HEK293 (cell line): ENCODE measurements around the gene CCDC170.

Source experiments
- CTCF ChIA-PET: fragments of 350-600 bp; formaldehyde crosslinking; extraction: SDS; loops from one replicate; lab custom pipeline; 2021; ENCODE audit warnings: antibody characterized with exemption; lab: Yijun Ruan, JAX
- POLR2A ChIA-PET: fragments of 300-600 bp; formaldehyde crosslinking; extraction: SDS; loops from one replicate; lab custom pipeline; 2020; ENCODE audit warnings: antibody characterized with exemption, inconsistent platforms; lab: Yijun Ruan, JAX
- H3K27ac ChIP-seq: fragments of 200-500 bp; sonication (Bioruptor generic); 2 replicates; pipeline ENCODE4 v1.5.1; 2014; ENCODE audit warnings: low read depth, low read length, control low read depth, inconsistent platforms; ENCODE audit errors: extremely low read depth
- H3K36me3 ChIP-seq, 2 experiments: fragments of 200-500 bp in 1 of 2; sonication (Bioruptor generic) in 1 of 2; 1 replicate in 1 of 2; 2 replicates in 1 of 2; pipeline ENCODE4 v1.5.1; 2014 to 2017; ENCODE audit warnings: inconsistent platforms in 2 of 2, low read length in 2 of 2; ENCODE audit not compliant: control insufficient read depth in 2 of 2, insufficient read depth in 1 of 2
- H3K4me1 ChIP-seq: fragments of 200-500 bp; sonication (Bioruptor generic); 2 replicates; pipeline ENCODE4 v1.5.1; 2014; ENCODE audit warnings: mild to moderate bottlenecking, low read length, inconsistent platforms; ENCODE audit not compliant: control insufficient read depth, insufficient read depth
- H3K4me3 ChIP-seq: 2 replicates; pipeline ENCODE4 v1.5.1; 2011; ENCODE audit warnings: low read depth, mild to moderate bottlenecking, control low read depth, low read length, moderate library complexity
- H3K9me3 ChIP-seq: fragments of 200-500 bp; sonication (Bioruptor generic); 2 replicates; pipeline ENCODE4 v1.5.1; 2014; ENCODE audit warnings: low read depth, low read length, inconsistent platforms; ENCODE audit not compliant: control insufficient read depth, insufficient read depth
- ATF2 ChIP-seq: fragments of 450-650 bp; formaldehyde crosslinking; IDR thresholded peaks from 2 replicates; pipeline ENCODE4 v1.5.1; 2016; ENCODE audit warnings: missing biosample characterization, missing genetic modification characterization, low read depth
- FEZF1 ChIP-seq: fragments of 450-650 bp; formaldehyde crosslinking; IDR thresholded peaks from 2 replicates; pipeline ENCODE4 v1.5.1; 2016; ENCODE audit warnings: missing biosample characterization, missing genetic modification characterization
- KLF16 ChIP-seq: fragments of 450-650 bp; formaldehyde crosslinking; IDR thresholded peaks from 2 replicates; pipeline ENCODE4 v1.5.1; 2017; ENCODE audit warnings: missing biosample characterization, missing genetic modification characterization
- OVOL3 ChIP-seq: fragments of 450-650 bp; formaldehyde crosslinking; IDR thresholded peaks from 2 replicates; pipeline ENCODE4 v1.5.1; 2016; ENCODE audit warnings: missing biosample characterization, missing genetic modification characterization
- PRDM10 ChIP-seq: fragments of 450-650 bp; formaldehyde crosslinking; IDR thresholded peaks from 2 replicates; pipeline ENCODE4 v1.5.1; 2016; ENCODE audit warnings: missing biosample characterization, missing genetic modification characterization
- SETDB1 ChIP-seq: IDR thresholded peaks from one replicate; pipeline ENCODE4 v1.6.1; 2017; ENCODE audit warnings: mild to moderate bottlenecking, low read length, moderate library complexity, mixed read lengths; ENCODE audit not compliant: insufficient read length
- SP2 ChIP-seq: fragments of 450-650 bp; formaldehyde crosslinking; IDR thresholded peaks from 2 replicates; pipeline ENCODE4 v1.5.1; 2016; ENCODE audit warnings: missing biosample characterization, missing genetic modification characterization
- ZBTB10 ChIP-seq: fragments of 450-650 bp; formaldehyde crosslinking; IDR thresholded peaks from 2 replicates; pipeline ENCODE4 v1.5.1; 2016; ENCODE audit warnings: missing biosample characterization, missing genetic modification characterization
- ZBTB17 ChIP-seq: fragments of 450-650 bp; formaldehyde crosslinking; IDR thresholded peaks from 2 replicates; pipeline ENCODE4 v1.5.1; 2016; ENCODE audit warnings: missing biosample characterization, missing genetic modification characterization
- ZBTB26 ChIP-seq: fragments of 450-650 bp; formaldehyde crosslinking; optimal IDR thresholded peaks from 2 replicates; pipeline ENCODE3; 2016; ENCODE audit warnings: missing biosample characterization, mild to moderate bottlenecking, missing genetic modification characterization
- ZBTB49 ChIP-seq: fragments of 450-650 bp; formaldehyde crosslinking; IDR thresholded peaks from 2 replicates; pipeline ENCODE4 v1.5.1; 2016; ENCODE audit warnings: missing biosample characterization, missing genetic modification characterization, low read depth
- ZEB2 ChIP-seq: fragments of 450-650 bp; formaldehyde crosslinking; IDR thresholded peaks from 2 replicates; pipeline ENCODE4 v1.5.1; 2016; ENCODE audit warnings: missing biosample characterization, missing genetic modification characterization
- ZNF2 ChIP-seq: fragments of 450-650 bp; formaldehyde crosslinking; IDR thresholded peaks from 2 replicates; pipeline ENCODE4 v1.5.1; 2016; ENCODE audit warnings: missing biosample characterization, missing genetic modification characterization
- ZNF23 ChIP-seq: fragments of 450-650 bp; formaldehyde crosslinking; IDR thresholded peaks from 2 replicates; pipeline ENCODE4 v1.5.1; 2016; ENCODE audit warnings: missing biosample characterization, missing genetic modification characterization, borderline replicate concordance
- ZNF501 ChIP-seq: fragments of 450-650 bp; formaldehyde crosslinking; IDR thresholded peaks from 2 replicates; pipeline ENCODE4 v1.5.1; 2016; ENCODE audit warnings: missing biosample characterization, missing genetic modification characterization
- ZNF529 ChIP-seq: fragments of 450-650 bp; formaldehyde crosslinking; IDR thresholded peaks from 2 replicates; pipeline ENCODE4 v1.5.1; 2017; ENCODE audit warnings: missing genetic modification characterization, missing biosample characterization; ENCODE audit not compliant: insufficient replicate concordance
- ZNF677 ChIP-seq: fragments of 450-650 bp; IDR thresholded peaks from 2 replicates; pipeline ENCODE4 v1.5.0; 2018; ENCODE audit warnings: missing biosample characterization, mild to moderate bottlenecking, missing genetic modification characterization, moderate library complexity
- ZNF792 ChIP-seq: fragments of 450-650 bp; formaldehyde crosslinking; IDR thresholded peaks from 2 replicates; pipeline ENCODE4 v1.5.1; 2016; ENCODE audit warnings: missing biosample characterization, missing genetic modification characterization
- TF ChIP-seq, protein P1 (sequence below): fragments of 450-650 bp; formaldehyde crosslinking; IDR thresholded peaks from 2 replicates; pipeline ENCODE4 v1.5.1; 2017; ENCODE audit warnings: missing biosample characterization, missing genetic modification characterization

The CCDC170 gene

DNA sequence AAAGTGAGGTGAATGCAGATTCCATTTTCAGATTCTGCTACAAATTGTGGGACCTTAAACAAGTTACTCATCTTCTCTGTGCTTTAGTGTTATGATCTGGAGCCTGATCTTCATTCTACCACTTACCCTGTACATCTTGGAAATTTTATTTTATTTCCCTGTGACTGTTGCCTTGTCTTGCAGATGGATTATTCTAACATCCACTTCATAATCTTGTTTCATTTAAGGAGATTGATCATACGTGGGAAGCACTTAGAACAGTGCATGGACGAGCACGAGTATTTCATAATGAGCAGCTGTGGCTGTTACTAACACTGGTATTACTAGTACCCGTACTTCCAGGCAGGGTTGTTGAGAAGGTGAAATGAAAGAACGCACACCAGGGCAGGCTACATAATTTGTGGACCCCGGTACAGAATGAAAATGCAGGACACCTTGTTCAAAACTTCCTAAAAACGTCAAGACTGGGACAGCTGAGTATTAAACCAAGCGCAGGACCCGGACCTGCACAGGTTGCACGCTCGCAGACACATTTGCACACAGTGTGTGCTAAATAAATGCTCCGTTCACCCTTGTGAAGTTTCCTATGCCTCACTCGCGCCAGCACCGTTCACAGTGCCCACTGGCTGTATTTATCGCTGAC is 535 bp upstream of the CCDC170 start:
- H3K9me3 ChIP-seq: no peaks in the 10 kb centered on the region
- H3K4me1 ChIP-seq: no peaks in the 10 kb centered on the region
- H3K27ac ChIP-seq: no peak overlapping the region; the same call in 1 of the 2 replicates
- CTCF ChIA-PET: interaction anchor here (0.6 kb wide), 2 partner anchors 20 to 687 kb away, joined by 3 read pairs; no protein-coding TSS in a partner anchor
- H3K36me3 ChIP-seq: no peaks in the 10 kb centered on the region
- no peak for TF ChIP-seq ZNF501 (tag by site-specific recombination)
- TF ChIP-seq ZNF23 (tag by site-specific recombination): no peak
- no peak for TF ChIP-seq SETDB1
- TF ChIP-seq KLF16 (tag by site-specific recombination): no peak
- TF ChIP-seq ZBTB49 (tag by site-specific recombination): no peak
- TF ChIP-seq ZBTB10: no peak
- TF ChIP-seq ZNF529 (tag by site-specific recombination): no peak
- TF ChIP-seq ZNF792 (tag by site-specific recombination): 0 out of 2 replicates have a peak, but pooled peaks have one; percentile 74
- TF ChIP-seq SP2 (tag by site-specific recombination): no peak
- TF ChIP-seq ZBTB17 (tag by site-specific recombination): peak; percentile 51; the same call in 1 of the 2 replicates
- TF ChIP-seq FEZF1: no peak
- TF ChIP-seq ZNF2 (tag by site-specific recombination): no peak
- no peak for TF ChIP-seq ZNF677 (tag by site-specific recombination)
- TF ChIP-seq, all 188 proteins: peak for 2
- H3K4me3 ChIP-seq: peak overlapping the region; percentile 54
- POLR2A ChIA-PET: interaction anchor here (0.7 kb wide), 1 partner anchor 808 kb away, joined by 5 read pairs; no protein-coding TSS in a partner anchor

DNA sequence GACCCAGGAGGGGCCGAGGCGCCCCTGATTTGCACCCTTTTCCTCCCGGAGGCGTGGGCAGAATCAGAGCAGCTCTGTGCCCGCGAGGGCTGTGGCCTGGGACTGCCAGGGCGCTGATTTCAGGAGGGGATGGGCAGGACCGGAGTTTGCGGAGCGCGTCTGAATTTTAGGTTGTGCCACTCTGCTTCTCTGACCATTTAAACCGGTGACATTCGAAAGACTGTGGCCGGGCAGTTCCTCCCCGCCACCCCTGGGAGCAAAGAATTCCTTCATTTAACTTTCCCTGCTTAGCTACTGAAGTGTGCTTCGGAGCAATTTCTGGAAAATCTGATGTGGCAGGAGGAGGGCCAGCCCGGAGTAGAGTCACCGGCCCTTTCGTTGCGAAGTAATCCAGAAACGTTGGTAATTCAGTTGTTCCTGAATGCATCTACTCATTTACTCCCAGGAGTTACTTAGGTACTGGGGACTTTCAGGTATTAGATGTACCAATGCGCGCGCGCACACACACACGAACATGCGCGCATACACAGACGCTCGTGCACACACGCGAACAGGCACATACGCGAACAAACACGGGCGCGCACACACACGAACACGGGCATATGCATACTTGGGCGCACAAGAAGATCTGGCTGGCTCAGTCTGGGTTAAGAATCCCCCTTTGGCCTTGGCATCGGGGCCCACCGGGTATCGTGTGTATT is 568 bp downstream of the CCDC170 start:
- ChIA-PET CTCF (interaction anchor here (0.7 kb wide), 1 partner anchor 49 kb away, joined by 3 read pairs; no protein-coding TSS in a partner anchor), POLR2A (interaction anchor here (1.0 kb wide), 1 partner anchor 43 kb away, joined by 3 read pairs; the partner anchor contains the start of gene RMND1)
- H3K36me3 ChIP-seq: no peaks in the 10 kb centered on the region
- no peaks in the 10 kb centered on the region for H3K9me3 ChIP-seq
- peak overlapping the region; percentile 54 for H3K4me3 ChIP-seq
- H3K4me1 ChIP-seq: no peaks in the 10 kb centered on the region
- H3K27ac ChIP-seq: peak overlapping the region; percentile 65; the same call in 1 of the 2 replicates
- no peak for TF ChIP-seq ATF2 (tag by site-specific recombination)
- TF ChIP-seq ZBTB26 (tag by site-specific recombination): peak; percentile 60
- 0 out of 2 replicates have a peak, but pooled peaks have one; percentile 25 for TF ChIP-seq ZEB2
- TF ChIP-seq, protein P1, sequence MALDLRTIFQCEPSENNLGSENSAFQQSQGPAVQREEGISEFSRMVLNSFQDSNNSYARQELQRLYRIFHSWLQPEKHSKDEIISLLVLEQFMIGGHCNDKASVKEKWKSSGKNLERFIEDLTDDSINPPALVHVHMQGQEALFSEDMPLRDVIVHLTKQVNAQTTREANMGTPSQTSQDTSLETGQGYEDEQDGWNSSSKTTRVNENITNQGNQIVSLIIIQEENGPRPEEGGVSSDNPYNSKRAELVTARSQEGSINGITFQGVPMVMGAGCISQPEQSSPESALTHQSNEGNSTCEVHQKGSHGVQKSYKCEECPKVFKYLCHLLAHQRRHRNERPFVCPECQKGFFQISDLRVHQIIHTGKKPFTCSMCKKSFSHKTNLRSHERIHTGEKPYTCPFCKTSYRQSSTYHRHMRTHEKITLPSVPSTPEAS: peak; percentile 77
- TF ChIP-seq OVOL3 (tag by site-specific recombination): no peak
- no peak for TF ChIP-seq ZNF529 (tag by site-specific recombination)
- TF ChIP-seq PRDM10 (tag by site-specific recombination): 0 out of 2 replicates have a peak, but pooled peaks have one; percentile 19
